Endodermal cell (in vitro differentiated cells): Measurements from ENCODE around the gene POU2AF2. TPM values are rescaled to one million over a fixed set of nuclear protein-coding genes. Genes with fewer than 3 reads are reported as not detected.

Source experiments
- DNase-seq: peaks from one replicate; pipeline ENCODE4 v3.0.0-alpha.2; 2017
- H3K27ac ChIP-seq: 2 replicates; pipeline ENCODE4 v1.5.1; 2013; ENCODE audit warnings: mild to moderate bottlenecking, low read depth, low read length, moderate library complexity
- H3K27me3 ChIP-seq: 2 replicates; pipeline ENCODE4 v1.6.1; 2013; ENCODE audit warnings: mild to moderate bottlenecking, low read length, moderate library complexity; ENCODE audit not compliant: insufficient read depth, control insufficient read depth, poor library complexity, severe bottlenecking
- H3K36me3 ChIP-seq: 2 replicates; pipeline ENCODE4 v1.7.0; 2013; ENCODE audit warnings: mild to moderate bottlenecking, low read length, moderate library complexity; ENCODE audit not compliant: control insufficient read depth, insufficient read depth
- H3K4me1 ChIP-seq: one replicate; pipeline ENCODE4 v1.7.0; 2013; ENCODE audit warnings: low read length; ENCODE audit not compliant: control insufficient read depth, insufficient read depth
- H3K4me3 ChIP-seq: 2 replicates; pipeline ENCODE4 v1.5.1; 2013; ENCODE audit warnings: mild to moderate bottlenecking, low read length, moderate library complexity
- H3K9ac ChIP-seq: 2 replicates; pipeline ENCODE4 v1.6.1; 2013; ENCODE audit warnings: mild to moderate bottlenecking, low read length, moderate library complexity; ENCODE audit not compliant: poor library complexity, severe bottlenecking; ENCODE audit errors: extremely low read depth
- H3K9me3 ChIP-seq: 2 replicates; pipeline ENCODE4 v1.6.1; 2013; ENCODE audit warnings: mild to moderate bottlenecking, low read length, moderate library complexity; ENCODE audit not compliant: control insufficient read depth
- H3K27ac Mint-ChIP-seq: 2 replicates; pipeline ENCODE4 v1.8.0; 2020; ENCODE audit warnings: mixed read lengths
- H3K27me3 Mint-ChIP-seq: 2 replicates; pipeline ENCODE4 v1.8.0; 2021; ENCODE audit warnings: mild to moderate bottlenecking, mixed read lengths; ENCODE audit not compliant: insufficient read depth
- H3K36me3 Mint-ChIP-seq: 2 replicates; pipeline ENCODE4 v1.8.0; 2020; ENCODE audit warnings: low read depth, mixed read lengths
- H3K4me1 Mint-ChIP-seq: 2 replicates; pipeline ENCODE4 v1.8.0; 2020; ENCODE audit warnings: mixed read lengths
- H3K4me3 Mint-ChIP-seq: 2 replicates; pipeline ENCODE4 v1.8.0; 2020; ENCODE audit warnings: mild to moderate bottlenecking, moderate library complexity, mixed read lengths
- H3K9me3 Mint-ChIP-seq: 2 replicates; pipeline ENCODE4 v1.8.0; 2020; ENCODE audit warnings: mild to moderate bottlenecking, mixed read lengths
- CTCF ChIP-seq: fragments of 200-600 bp; sonication (generic); conservative IDR thresholded peaks from 2 replicates; pipeline ENCODE4 v1.5.0; 2021; ENCODE audit warnings: antibody characterized with exemption, mild to moderate bottlenecking
- WGBS, 2 experiments: methylation state at CpG; one replicate each; pipeline versions ENCODE4 v1.1.5 to v1.1.7; 2013; ENCODE audit warnings: missing lambda C conversion rate in 2 of 2, mixed read lengths in 1 of 2; ENCODE audit not compliant: insufficient coverage in 1 of 2, insufficient read length in 1 of 2; 5-methylcytosine and 5-hydroxymethylcytosine counted together
- total RNA-seq, 2 donors: library from RNA; stranded (reverse); fragmentation: NEBNext Ultra II Directional in 1 of 2; extraction: Animal tissue kit (Norgen Biotek cat#: 25700) in 1 of 2; gene quantifications; 2 replicates in 1 of 2; 3 replicates in 1 of 2; pipeline ENCODE4 v1.2.1, GENCODE V29; 2021

The POU2AF2 gene
- total RNA-seq, 2 donors from 2014 or later = not detected

GRCh38 chr11:111310088-111310487, 64.6 kb downstream of the POU2AF2 start:
- Mint-ChIP-seq H3K4me3 (no peak overlapping the region), H3K4me1 (peaks cover 25% of the 10 kb centered on the region), H3K9me3 (peaks cover 4% of the 10 kb centered on the region), H3K36me3 (no peaks in the 10 kb centered on the region), H3K27me3 (peaks cover 60% of the 10 kb centered on the region), H3K27ac (no peak overlapping the region)
- Histone ChIP-seq H3K9me3 (no peaks in the 10 kb centered on the region), H3K27ac (no peak overlapping the region), H3K4me3 (no peak overlapping the region), H3K27me3 (peaks cover 46% of the 10 kb centered on the region), H3K9ac (no peak overlapping the region), H3K4me1 (peaks cover 6% of the 10 kb centered on the region), H3K36me3 (no peaks in the 10 kb centered on the region)
- TF ChIP-seq CTCF = no peak
- no peak for DNase-seq
- 74 to 81% methylated on average over 3 of the region's 3 CpGs for whole genome bisulfite sequencing, 2 experiments

- no peak overlapping the region for H3K4me3 ChIP-seq
- Mint-ChIP-seq H3K4me3 (no peak overlapping the region), H3K4me1 (peaks cover 25% of the 10 kb centered on the region), H3K36me3 (no peaks in the 10 kb centered on the region), H3K27me3 (peaks cover 60% of the 10 kb centered on the region), H3K27ac (no peak overlapping the region), H3K9me3 (peaks cover 7% of the 10 kb centered on the region)
- peaks cover 6% of the 10 kb centered on the region for H3K4me1 ChIP-seq
- TF ChIP-seq CTCF = no peak
- no peaks in the 10 kb centered on the region for H3K36me3 ChIP-seq
- WGBS, 2 experiments = 85 to 86% methylated on average over 4 to 6 of the region's 6 CpGs
- H3K27me3 ChIP-seq = peaks cover 39% of the 10 kb centered on the region
- H3K9me3 ChIP-seq = no peaks in the 10 kb centered on the region
- DNase-seq = no peak
- no peak overlapping the region for H3K9ac ChIP-seq
- no peak overlapping the region for H3K27ac ChIP-seq
These were observed 65.2 kb downstream of the POU2AF2 start for GRCh38 chr11:111310723-111311122.

GRCh38 chr11:111312076-111312475, 66.6 kb downstream of the POU2AF2 start:
- Mint-ChIP-seq H3K27ac (no peak overlapping the region), H3K4me1 (peaks cover 25% of the 10 kb centered on the region), H3K9me3 (peaks cover 10% of the 10 kb centered on the region), H3K27me3 (peaks cover 57% of the 10 kb centered on the region), H3K4me3 (no peak overlapping the region), H3K36me3 (no peaks in the 10 kb centered on the region)
- Histone ChIP-seq H3K27me3 (peaks cover 26% of the 10 kb centered on the region), H3K9ac (no peak overlapping the region), H3K4me1 (peaks cover 6% of the 10 kb centered on the region), H3K36me3 (no peaks in the 10 kb centered on the region), H3K4me3 (no peak overlapping the region), H3K27ac (no peak overlapping the region), H3K9me3 (no peaks in the 10 kb centered on the region)
- no peak for DNase-seq
- TF ChIP-seq CTCF = no peak
- WGBS, 2 experiments = 60 to 96% methylated on average over 1 of the region's 1 CpG
